ENCODE data around the gene ACR. TPM values are rescaled to one million over a fixed set of nuclear protein-coding genes. Genes with fewer than 3 reads are reported as not detected.

Gene ACR
- total and polyA plus RNA-seq, 2 experiments from 2014 or later = not detected

- H3K9me2 ChIP-seq (ENCODE audit: insufficient read depth) = no peaks in the 10 kb centered on the region
- H4K20me1 ChIP-seq (replicated peaks; ENCODE audit: insufficient read depth) = no peaks in the 10 kb centered on the region; the same call in 1 of the 2 replicates
- H3K9me3 Mint-ChIP-seq = peaks cover 3% of the 10 kb centered on the region
- TF ChIP-seq ZNF114 (CRISPR knock-in tag; IDR thresholded peaks at IDR 0.05) (no peak), EZH2 (IDR thresholded peaks at IDR 0.05; ENCODE audit: low read depth, unreplicated experiment) (no peak), NANOG (IDR thresholded peaks at IDR 0.05; ENCODE audit: borderline replicate concordance) (no peak), REST (IDR thresholded peaks at IDR 0.05; ENCODE audit: unreplicated experiment) (no peak), ZNF462 (CRISPR knock-in tag; IDR thresholded peaks at IDR 0.05) (no peak), ZNF331 (CRISPR knock-in tag; IDR thresholded peaks at IDR 0.05; ENCODE audit: low read depth) (no peak), CREB1 (CRISPR knock-in tag; IDR thresholded peaks at IDR 0.05; ENCODE audit: low read depth) (no peak)
- TF ChIP-seq, protein P1, sequence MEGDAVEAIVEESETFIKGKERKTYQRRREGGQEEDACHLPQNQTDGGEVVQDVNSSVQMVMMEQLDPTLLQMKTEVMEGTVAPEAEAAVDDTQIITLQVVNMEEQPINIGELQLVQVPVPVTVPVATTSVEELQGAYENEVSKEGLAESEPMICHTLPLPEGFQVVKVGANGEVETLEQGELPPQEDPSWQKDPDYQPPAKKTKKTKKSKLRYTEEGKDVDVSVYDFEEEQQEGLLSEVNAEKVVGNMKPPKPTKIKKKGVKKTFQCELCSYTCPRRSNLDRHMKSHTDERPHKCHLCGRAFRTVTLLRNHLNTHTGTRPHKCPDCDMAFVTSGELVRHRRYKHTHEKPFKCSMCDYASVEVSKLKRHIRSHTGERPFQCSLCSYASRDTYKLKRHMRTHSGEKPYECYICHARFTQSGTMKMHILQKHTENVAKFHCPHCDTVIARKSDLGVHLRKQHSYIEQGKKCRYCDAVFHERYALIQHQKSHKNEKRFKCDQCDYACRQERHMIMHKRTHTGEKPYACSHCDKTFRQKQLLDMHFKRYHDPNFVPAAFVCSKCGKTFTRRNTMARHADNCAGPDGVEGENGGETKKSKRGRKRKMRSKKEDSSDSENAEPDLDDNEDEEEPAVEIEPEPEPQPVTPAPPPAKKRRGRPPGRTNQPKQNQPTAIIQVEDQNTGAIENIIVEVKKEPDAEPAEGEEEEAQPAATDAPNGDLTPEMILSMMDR (conservative IDR thresholded peaks at IDR 0.05; ENCODE audit: low read depth in 2 of 2) = no peak
- TF ChIP-seq, protein P2, sequence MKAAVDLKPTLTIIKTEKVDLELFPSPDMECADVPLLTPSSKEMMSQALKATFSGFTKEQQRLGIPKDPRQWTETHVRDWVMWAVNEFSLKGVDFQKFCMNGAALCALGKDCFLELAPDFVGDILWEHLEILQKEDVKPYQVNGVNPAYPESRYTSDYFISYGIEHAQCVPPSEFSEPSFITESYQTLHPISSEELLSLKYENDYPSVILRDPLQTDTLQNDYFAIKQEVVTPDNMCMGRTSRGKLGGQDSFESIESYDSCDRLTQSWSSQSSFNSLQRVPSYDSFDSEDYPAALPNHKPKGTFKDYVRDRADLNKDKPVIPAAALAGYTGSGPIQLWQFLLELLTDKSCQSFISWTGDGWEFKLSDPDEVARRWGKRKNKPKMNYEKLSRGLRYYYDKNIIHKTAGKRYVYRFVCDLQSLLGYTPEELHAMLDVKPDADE (IDR thresholded peaks at IDR 0.05) = no peak
- H3K27ac Mint-ChIP-seq = no peak overlapping the region
- no peak overlapping the region for H2AFZ ChIP-seq
- 0 out of 2 replicates have a peak, but pooled peaks cover 4% of the 10 kb centered on the region for H3K4me1 ChIP-seq (ENCODE audit: insufficient read depth)
- DNase-seq (ENCODE audit: low spot score) (no peak), ATAC-seq (peak; percentile 14)
- H3K4me2 ChIP-seq = peak overlapping the region; percentile 78
- H3K27me3 Mint-ChIP-seq (ENCODE audit: insufficient read depth, low read depth, poor library complexity) = peaks cover 59% of the 10 kb centered on the region
- peak overlapping the region; percentile 52; the same call in 1 of the 2 replicates for H3K4me3 ChIP-seq
- H3K4me1 Mint-ChIP-seq = peaks cover 4% of the 10 kb centered on the region; the same call in 2 of the 3 replicates
- H3K79me2 ChIP-seq (replicated peaks; ENCODE audit: insufficient read depth) = no peaks in the 10 kb centered on the region
- H3K27ac ChIP-seq (ENCODE audit: low read depth) = no peak overlapping the region
- no peaks in the 10 kb centered on the region; the same call in 2 of the 3 replicates for H3K36me3 Mint-ChIP-seq (ENCODE audit: low read depth)
- peaks cover 62% of the 10 kb centered on the region for H3K27me3 ChIP-seq (ENCODE audit: insufficient read depth)
- H3K36me3 ChIP-seq (ENCODE audit: insufficient read depth) = no peaks in the 10 kb centered on the region
- H3F3A ChIP-seq (replicated peaks; ENCODE audit: low read depth) = no peaks in the 10 kb centered on the region
- no peak overlapping the region; the same call in 2 of the 3 replicates for H3K4me3 Mint-ChIP-seq
Observed at GRCh38 chr22:50721257-50721844, 16.7 kb upstream of the ACR start.
